ENCODE measurements around the gene ACOXL. TPM values are rescaled to one million over a fixed set of nuclear protein-coding genes. Genes with fewer than 3 reads are reported as not detected.

Gene ACOXL
- total RNA-seq, 1 experiment from 2014 or later: not detected

GRCh38 chr2:110794951-110795350 is 62.6 kb downstream of the ACOXL start:
- H3K9me3 ChIP-seq (ENCODE audit: low read length): no peaks in the 10 kb centered on the region; the same call in 1 of the 2 replicates
- no peaks in the 10 kb centered on the region for H3K79me2 ChIP-seq (ENCODE audit: low read length)
- H3K27ac ChIP-seq (ENCODE audit: low read length): no peak overlapping the region
- no peaks in the 10 kb centered on the region for H3K27me3 ChIP-seq (ENCODE audit: low read length)
- H3K4me2 ChIP-seq (ENCODE audit: low read depth, low read length, poor library complexity, severe bottlenecking): no peak overlapping the region
- no peaks in the 10 kb centered on the region for H3K9me2 ChIP-seq (replicated peaks; ENCODE audit: insufficient read depth, low read length)
- H3K4me3 ChIP-seq (ENCODE audit: low read length): no peak overlapping the region
- H3K36me3 ChIP-seq (ENCODE audit: insufficient read depth, low read length): no peaks in the 10 kb centered on the region
- peaks cover 9% of the 10 kb centered on the region for H3K4me1 ChIP-seq (ENCODE audit: low read length)
- H3K9ac ChIP-seq (ENCODE audit: low read length): no peak overlapping the region
- no peaks in the 10 kb centered on the region; the same call in 1 of the 2 replicates for H4K20me1 ChIP-seq (ENCODE audit: insufficient read depth, low read depth, low read length)
- no peak for DNase-seq
- no peak overlapping the region for H2AFZ ChIP-seq (ENCODE audit: low read length)

GRCh38 chr2:110796716-110797301 is 64.4 kb downstream of the ACOXL start:
- Histone ChIP-seq H3K79me2 (ENCODE audit: low read length) (no peaks in the 10 kb centered on the region), H3K4me2 (ENCODE audit: low read depth, low read length, poor library complexity, severe bottlenecking) (no peak overlapping the region), H2AFZ (ENCODE audit: low read length) (no peak overlapping the region), H3K27me3 (ENCODE audit: low read length) (no peaks in the 10 kb centered on the region), H3K36me3 (ENCODE audit: insufficient read depth, low read length) (no peaks in the 10 kb centered on the region), H3K9ac (ENCODE audit: low read length) (no peak overlapping the region), H4K20me1 (ENCODE audit: insufficient read depth, low read depth, low read length) (no peaks in the 10 kb centered on the region; the same call in 1 of the 2 replicates), H3K9me2 (replicated peaks; ENCODE audit: insufficient read depth, low read length) (no peaks in the 10 kb centered on the region), H3K27ac (ENCODE audit: low read length) (no peak overlapping the region), H3K4me1 (ENCODE audit: low read length) (peaks cover 9% of the 10 kb centered on the region), H3K9me3 (ENCODE audit: low read length) (no peaks in the 10 kb centered on the region; the same call in 1 of the 2 replicates), H3K4me3 (ENCODE audit: low read length) (no peak overlapping the region)
- no peak for DNase-seq

GRCh38 chr2:110799376-110799775 is 67.0 kb downstream of the ACOXL start:
- H3K79me2 ChIP-seq (ENCODE audit: low read length): no peaks in the 10 kb centered on the region
- H3K27me3 ChIP-seq (ENCODE audit: low read length): 0 out of 2 replicates have a peak, but pooled peaks cover 1% of the 10 kb centered on the region
- DNase-seq: no peak
- H2AFZ ChIP-seq (ENCODE audit: low read length): no peak overlapping the region
- H3K9me3 ChIP-seq (ENCODE audit: low read length): peaks cover 2% of the 10 kb centered on the region
- H3K4me2 ChIP-seq (ENCODE audit: low read depth, low read length, poor library complexity, severe bottlenecking): no peak overlapping the region
- no peaks in the 10 kb centered on the region; the same call in 1 of the 2 replicates for H4K20me1 ChIP-seq (ENCODE audit: insufficient read depth, low read depth, low read length)
- H3K27ac ChIP-seq (ENCODE audit: low read length): no peak overlapping the region
- no peaks in the 10 kb centered on the region; the same call in 1 of the 2 replicates for H3K36me3 ChIP-seq (ENCODE audit: insufficient read depth, low read length)
- no peak overlapping the region for H3K9ac ChIP-seq (ENCODE audit: low read length)
- peaks cover 9% of the 10 kb centered on the region for H3K4me1 ChIP-seq (ENCODE audit: low read length)
- H3K9me2 ChIP-seq (replicated peaks; ENCODE audit: insufficient read depth, low read length): no peaks in the 10 kb centered on the region
- no peak overlapping the region for H3K4me3 ChIP-seq (ENCODE audit: low read length)

- no peaks in the 10 kb centered on the region; the same call in 1 of the 2 replicates for H3K36me3 ChIP-seq (ENCODE audit: insufficient read depth, low read length)
- DNase-seq: no peak
- H3K4me3 ChIP-seq (ENCODE audit: low read length): no peak overlapping the region
Observed at GRCh38 chr2:110800611-110801402, 68.4 kb downstream of the ACOXL start.

GRCh38 chr2:110802208-110802932 is 70.0 kb downstream of the ACOXL start:
- H2AFZ ChIP-seq (ENCODE audit: low read length): no peak overlapping the region
- H3K79me2 ChIP-seq (ENCODE audit: low read length): no peaks in the 10 kb centered on the region
- no peak overlapping the region for H3K4me3 ChIP-seq (ENCODE audit: low read length)
- H3K4me2 ChIP-seq (ENCODE audit: low read depth, low read length, poor library complexity, severe bottlenecking): no peak overlapping the region
- no peaks in the 10 kb centered on the region for H3K4me1 ChIP-seq (ENCODE audit: low read length)
- H3K9me3 ChIP-seq (ENCODE audit: low read length): peaks cover 5% of the 10 kb centered on the region
- 0 out of 2 replicates have a peak, but pooled peaks cover 8% of the 10 kb centered on the region for H3K27me3 ChIP-seq (ENCODE audit: low read length)
- no peak overlapping the region for H3K9ac ChIP-seq (ENCODE audit: low read length)
- no peaks in the 10 kb centered on the region for H4K20me1 ChIP-seq (ENCODE audit: insufficient read depth, low read depth, low read length)
- H3K36me3 ChIP-seq (ENCODE audit: insufficient read depth, low read length): no peaks in the 10 kb centered on the region; the same call in 1 of the 2 replicates
- DNase-seq: no peak
- H3K9me2 ChIP-seq (replicated peaks; ENCODE audit: insufficient read depth, low read length): no peaks in the 10 kb centered on the region
- no peak overlapping the region for H3K27ac ChIP-seq (ENCODE audit: low read length)

More at GRCh38 chr2:110800611-110801402, 68.4 kb downstream of the ACOXL start:
- H3K4me2 ChIP-seq (ENCODE audit: low read depth, low read length, poor library complexity, severe bottlenecking): no peak overlapping the region
- H3K4me1 ChIP-seq (ENCODE audit: low read length): peaks cover 6% of the 10 kb centered on the region
- peaks cover 5% of the 10 kb centered on the region for H3K9me3 ChIP-seq (ENCODE audit: low read length)
- no peak overlapping the region for H3K9ac ChIP-seq (ENCODE audit: low read length)
- no peaks in the 10 kb centered on the region for H3K79me2 ChIP-seq (ENCODE audit: low read length)
- 0 out of 2 replicates have a peak, but pooled peaks cover 8% of the 10 kb centered on the region for H3K27me3 ChIP-seq (ENCODE audit: low read length)
- H4K20me1 ChIP-seq (ENCODE audit: insufficient read depth, low read depth, low read length): no peaks in the 10 kb centered on the region
- no peak overlapping the region for H2AFZ ChIP-seq (ENCODE audit: low read length)
- H3K9me2 ChIP-seq (replicated peaks; ENCODE audit: insufficient read depth, low read length): no peaks in the 10 kb centered on the region
- H3K27ac ChIP-seq (ENCODE audit: low read length): no peak overlapping the region

GRCh38 chr2:110804433-110804832 is 72.1 kb downstream of the ACOXL start:
- H2AFZ ChIP-seq (ENCODE audit: low read length): no peak overlapping the region
- H3K4me1 ChIP-seq (ENCODE audit: low read length): no peaks in the 10 kb centered on the region
- H3K9me2 ChIP-seq (replicated peaks; ENCODE audit: insufficient read depth, low read length): no peaks in the 10 kb centered on the region
- H3K9me3 ChIP-seq (ENCODE audit: low read length): peaks cover 5% of the 10 kb centered on the region
- no peaks in the 10 kb centered on the region; the same call in 1 of the 2 replicates for H3K36me3 ChIP-seq (ENCODE audit: insufficient read depth, low read length)
- no peaks in the 10 kb centered on the region for H3K79me2 ChIP-seq (ENCODE audit: low read length)
- H3K4me3 ChIP-seq (ENCODE audit: low read length): no peak overlapping the region
- H3K27me3 ChIP-seq (ENCODE audit: low read length): 0 out of 2 replicates have a peak, but pooled peaks cover 8% of the 10 kb centered on the region
- DNase-seq: no peak
- no peak overlapping the region for H3K27ac ChIP-seq (ENCODE audit: low read length)
- H3K9ac ChIP-seq (ENCODE audit: low read length): no peak overlapping the region
- H3K4me2 ChIP-seq (ENCODE audit: low read depth, low read length, poor library complexity, severe bottlenecking): no peak overlapping the region
- H4K20me1 ChIP-seq (ENCODE audit: insufficient read depth, low read depth, low read length): no peaks in the 10 kb centered on the region

GRCh38 chr2:110804915-110805314 is 72.5 kb downstream of the ACOXL start:
- H3K4me3 ChIP-seq (ENCODE audit: low read length): no peak overlapping the region
- H3K79me2 ChIP-seq (ENCODE audit: low read length): no peaks in the 10 kb centered on the region
- H3K9me3 ChIP-seq (ENCODE audit: low read length): peaks cover 5% of the 10 kb centered on the region
- no peaks in the 10 kb centered on the region for H3K4me1 ChIP-seq (ENCODE audit: low read length)
- DNase-seq: no peak
- no peak overlapping the region for H3K27ac ChIP-seq (ENCODE audit: low read length)
- H4K20me1 ChIP-seq (ENCODE audit: insufficient read depth, low read depth, low read length): no peaks in the 10 kb centered on the region
- no peak overlapping the region for H3K9ac ChIP-seq (ENCODE audit: low read length)
- H3K36me3 ChIP-seq (ENCODE audit: insufficient read depth, low read length): no peaks in the 10 kb centered on the region; the same call in 1 of the 2 replicates
- 0 out of 2 replicates have a peak, but pooled peaks cover 8% of the 10 kb centered on the region for H3K27me3 ChIP-seq (ENCODE audit: low read length)
- H2AFZ ChIP-seq (ENCODE audit: low read length): no peak overlapping the region
- no peaks in the 10 kb centered on the region for H3K9me2 ChIP-seq (replicated peaks; ENCODE audit: insufficient read depth, low read length)
- no peak overlapping the region for H3K4me2 ChIP-seq (ENCODE audit: low read depth, low read length, poor library complexity, severe bottlenecking)
